Measurements from ENCODE around the gene KCTD19. TPM values are rescaled to one million over a fixed set of nuclear protein-coding genes. Genes with fewer than 3 reads are reported as not detected.
"Not testable (repeated sequence)": the region's sequence is repeated elsewhere in the genome, so short reads cannot be mapped to it uniquely, and the experiment has no call there.

KCTD19 gene
- total RNA-seq, 2 donors from 2014 or later = 1.2 to 1.3 TPM

DNA sequence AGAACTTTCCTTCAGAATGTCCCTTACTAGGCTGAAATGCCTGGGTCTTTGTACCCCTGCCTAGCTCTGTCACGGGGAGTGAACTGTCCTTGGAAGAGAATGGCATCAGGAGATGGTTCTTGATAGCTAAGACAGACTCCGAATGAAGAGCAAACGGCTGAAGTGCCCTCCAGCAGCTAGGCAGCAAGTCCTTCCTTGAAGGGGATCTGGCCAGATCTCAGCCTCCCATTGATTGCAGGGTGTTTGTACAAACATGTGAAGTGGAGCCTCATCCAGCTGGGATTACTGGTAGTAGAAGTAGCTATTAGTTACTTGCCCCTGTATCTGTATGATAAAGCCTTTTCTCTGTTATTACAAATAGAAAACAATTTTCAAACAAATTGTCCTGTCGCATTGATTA lies 31.0 kb upstream of the KCTD19 start:
- WGBS, 2 experiments (ENCODE audit: insufficient coverage in 1 of 2, insufficient read length in 1 of 2) = 69 to 82% methylated on average over 3 to 4 of the region's 4 CpGs
- Histone ChIP-seq H3K4me1 (ENCODE audit: control insufficient read depth, insufficient read depth, low read length) (peaks cover 7% of the 10 kb centered on the region), H3K27me3 (ENCODE audit: control insufficient read depth, insufficient read depth, low read length, poor library complexity, severe bottlenecking) (no peaks in the 10 kb centered on the region), H3K36me3 (ENCODE audit: control insufficient read depth, insufficient read depth, low read length) (no peaks in the 10 kb centered on the region), H3K27ac (ENCODE audit: low read depth, low read length) (no peak overlapping the region), H3K9ac (ENCODE audit: extremely low read depth, low read length, poor library complexity, severe bottlenecking) (no peak overlapping the region), H3K9me3 (ENCODE audit: control insufficient read depth, low read length) (no peaks in the 10 kb centered on the region), H3K4me3 (ENCODE audit: low read length) (no peak overlapping the region)
- Mint-ChIP-seq H3K4me1 (peaks cover 11% of the 10 kb centered on the region), H3K4me3 (no peak overlapping the region), H3K27me3 (ENCODE audit: insufficient read depth) (peaks cover 8% of the 10 kb centered on the region), H3K27ac (no peak overlapping the region), H3K9me3 (no peaks in the 10 kb centered on the region), H3K36me3 (ENCODE audit: low read depth) (no peaks in the 10 kb centered on the region)
- no peak for DNase-seq
- TF ChIP-seq, protein P1, sequence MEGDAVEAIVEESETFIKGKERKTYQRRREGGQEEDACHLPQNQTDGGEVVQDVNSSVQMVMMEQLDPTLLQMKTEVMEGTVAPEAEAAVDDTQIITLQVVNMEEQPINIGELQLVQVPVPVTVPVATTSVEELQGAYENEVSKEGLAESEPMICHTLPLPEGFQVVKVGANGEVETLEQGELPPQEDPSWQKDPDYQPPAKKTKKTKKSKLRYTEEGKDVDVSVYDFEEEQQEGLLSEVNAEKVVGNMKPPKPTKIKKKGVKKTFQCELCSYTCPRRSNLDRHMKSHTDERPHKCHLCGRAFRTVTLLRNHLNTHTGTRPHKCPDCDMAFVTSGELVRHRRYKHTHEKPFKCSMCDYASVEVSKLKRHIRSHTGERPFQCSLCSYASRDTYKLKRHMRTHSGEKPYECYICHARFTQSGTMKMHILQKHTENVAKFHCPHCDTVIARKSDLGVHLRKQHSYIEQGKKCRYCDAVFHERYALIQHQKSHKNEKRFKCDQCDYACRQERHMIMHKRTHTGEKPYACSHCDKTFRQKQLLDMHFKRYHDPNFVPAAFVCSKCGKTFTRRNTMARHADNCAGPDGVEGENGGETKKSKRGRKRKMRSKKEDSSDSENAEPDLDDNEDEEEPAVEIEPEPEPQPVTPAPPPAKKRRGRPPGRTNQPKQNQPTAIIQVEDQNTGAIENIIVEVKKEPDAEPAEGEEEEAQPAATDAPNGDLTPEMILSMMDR (conservative IDR thresholded peaks at IDR 0.05) = no peak

DNA sequence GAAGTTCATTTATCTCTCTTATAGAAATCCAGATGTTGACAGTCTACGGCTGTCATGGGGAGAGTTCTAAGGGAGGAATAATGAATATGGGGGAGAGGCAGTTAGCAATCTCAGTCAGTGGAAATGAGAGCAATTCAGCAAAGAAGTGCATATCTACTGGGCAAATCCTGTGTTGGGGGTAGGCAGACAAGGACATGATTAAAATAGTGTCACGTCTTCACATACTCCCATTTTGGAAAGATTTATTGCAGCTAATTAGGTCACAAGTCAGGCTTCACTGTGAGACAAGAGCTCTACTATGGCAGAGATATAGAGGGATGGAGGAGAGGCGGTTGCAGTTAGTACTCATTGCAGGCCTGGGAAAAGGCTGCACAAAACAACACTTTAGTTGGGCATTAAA lies 29.9 kb upstream of the KCTD19 start:
- Mint-ChIP-seq H3K4me1 (peaks cover 11% of the 10 kb centered on the region), H3K36me3 (ENCODE audit: low read depth) (no peaks in the 10 kb centered on the region), H3K27ac (no peak overlapping the region), H3K27me3 (ENCODE audit: insufficient read depth) (peaks cover 8% of the 10 kb centered on the region), H3K9me3 (no peaks in the 10 kb centered on the region), H3K4me3 (no peak overlapping the region)
- no peak overlapping the region for H3K4me3 ChIP-seq (ENCODE audit: low read length)
- H3K9ac ChIP-seq (ENCODE audit: extremely low read depth, low read length, poor library complexity, severe bottlenecking) = no peak overlapping the region
- H3K9me3 ChIP-seq (ENCODE audit: control insufficient read depth, low read length) = no peaks in the 10 kb centered on the region
- DNase-seq = no peak
- no peaks in the 10 kb centered on the region for H3K36me3 ChIP-seq (ENCODE audit: control insufficient read depth, insufficient read depth, low read length)
- WGBS, 2 experiments (ENCODE audit: insufficient coverage in 1 of 2, insufficient read length in 1 of 2) = 88 to 96% methylated on average over 3 of the region's 3 CpGs
- H3K27ac ChIP-seq (ENCODE audit: low read depth, low read length) = no peak overlapping the region
- TF ChIP-seq, protein P1 (conservative IDR thresholded peaks at IDR 0.05) = no peak
- no peaks in the 10 kb centered on the region for H3K27me3 ChIP-seq (ENCODE audit: control insufficient read depth, insufficient read depth, low read length, poor library complexity, severe bottlenecking)
- H3K4me1 ChIP-seq (ENCODE audit: control insufficient read depth, insufficient read depth, low read length) = peaks cover 7% of the 10 kb centered on the region

DNA sequence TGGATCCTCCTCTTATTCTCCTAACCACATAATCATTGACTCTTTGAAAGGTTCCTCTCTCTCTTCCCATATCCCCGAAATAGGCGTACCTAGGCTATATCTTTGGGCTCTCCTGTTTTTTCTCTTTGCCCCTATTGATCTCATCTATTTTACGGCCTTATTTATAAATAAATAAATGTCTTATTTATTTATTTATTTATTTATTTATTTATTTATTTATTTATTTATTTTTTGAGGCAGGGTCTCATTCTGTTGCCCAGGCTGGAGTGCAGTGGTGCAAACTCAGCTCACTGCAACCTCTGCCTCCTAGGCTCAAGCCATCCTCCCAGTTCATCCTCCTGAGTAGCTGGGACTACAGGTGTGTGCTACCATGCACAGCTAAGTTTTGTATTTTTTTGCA lies 25.9 kb upstream of the KCTD19 start:
- not testable (repeated sequence) for H3K4me3 ChIP-seq (ENCODE audit: low read length); H3K27ac Mint-ChIP-seq; H3K4me3 Mint-ChIP-seq; H3K9ac ChIP-seq (ENCODE audit: extremely low read depth, low read length, poor library complexity, severe bottlenecking); H3K27me3 Mint-ChIP-seq (ENCODE audit: insufficient read depth); H3K36me3 Mint-ChIP-seq (ENCODE audit: low read depth); H3K27ac ChIP-seq (ENCODE audit: low read depth, low read length); DNase-seq; H3K9me3 Mint-ChIP-seq; H3K9me3 ChIP-seq (ENCODE audit: control insufficient read depth, low read length); H3K27me3 ChIP-seq (ENCODE audit: control insufficient read depth, insufficient read depth, low read length, poor library complexity, severe bottlenecking); H3K4me1 ChIP-seq (ENCODE audit: control insufficient read depth, insufficient read depth, low read length); H3K36me3 ChIP-seq (ENCODE audit: control insufficient read depth, insufficient read depth, low read length)
- H3K4me1 Mint-ChIP-seq = peaks cover 11% of the 10 kb centered on the region
- 95% methylated on average over 2 of the region's 3 CpGs; no CpG with 5 or more reads in 1 of the 2 experiments for whole genome bisulfite sequencing, 2 experiments (ENCODE audit: insufficient coverage in 1 of 2, insufficient read length in 1 of 2)

DNA sequence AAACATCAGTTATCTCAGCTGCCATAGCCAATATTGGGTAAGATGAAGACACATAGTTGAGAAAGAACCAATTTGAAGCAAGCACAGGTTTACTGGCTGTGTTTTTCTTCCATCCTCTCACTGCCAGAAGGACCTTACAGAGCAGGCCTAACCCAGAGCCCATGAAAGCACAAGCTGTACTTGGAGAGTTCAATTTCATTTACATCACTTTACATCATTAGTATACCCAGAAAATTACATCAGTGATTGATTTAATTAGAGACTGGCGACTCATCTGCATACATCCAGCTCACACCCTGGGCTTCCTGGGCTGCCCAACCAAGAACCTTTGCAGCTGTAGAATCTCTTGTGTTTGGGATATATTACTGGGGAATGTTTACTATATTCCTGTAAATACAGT lies 23.8 kb upstream of the KCTD19 start:
- Histone ChIP-seq H3K9me3 (ENCODE audit: control insufficient read depth, low read length) (no peaks in the 10 kb centered on the region), H3K36me3 (ENCODE audit: control insufficient read depth, insufficient read depth, low read length) (no peaks in the 10 kb centered on the region), H3K27ac (ENCODE audit: low read depth, low read length) (no peak overlapping the region), H3K4me1 (ENCODE audit: control insufficient read depth, insufficient read depth, low read length) (no peaks in the 10 kb centered on the region), H3K27me3 (ENCODE audit: control insufficient read depth, insufficient read depth, low read length, poor library complexity, severe bottlenecking) (peaks cover 6% of the 10 kb centered on the region), H3K4me3 (ENCODE audit: low read length) (no peak overlapping the region), H3K9ac (ENCODE audit: extremely low read depth, low read length, poor library complexity, severe bottlenecking) (no peak overlapping the region)
- Mint-ChIP-seq H3K4me3 (no peak overlapping the region), H3K4me1 (peaks cover 5% of the 10 kb centered on the region), H3K36me3 (ENCODE audit: low read depth) (no peaks in the 10 kb centered on the region), H3K27me3 (ENCODE audit: insufficient read depth) (peaks cover 4% of the 10 kb centered on the region), H3K27ac (no peak overlapping the region), H3K9me3 (no peaks in the 10 kb centered on the region)
- TF ChIP-seq, protein P1 (conservative IDR thresholded peaks at IDR 0.05) = no peak
- DNase-seq = no peak
- WGBS, 2 experiments (ENCODE audit: insufficient coverage in 1 of 2, insufficient read length in 1 of 2) = 60 to 86% methylated on average over 1 of the region's 1 CpG

All from endodermal cell (in vitro differentiated cells).